Spleen (tissue), 7 donors: Measurements from ENCODE around the gene FBXO31.

Source experiments
- CTCF ChIP-seq, 11 experiments: fragments of 200-600 bp in 7 of 11; fragments of 450-650 bp in 4 of 11; sonication (generic) in 4 of 11; IDR thresholded peaks in 8 of 11; conservative IDR thresholded peaks in 3 of 11; 1 replicate in 7 of 11; 2 replicates in 4 of 11; pipeline versions ENCODE4 v1.4.0 to v1.8.0; 2016 to 2021; ENCODE audit warnings: antibody characterized with exemption in 11 of 11, inconsistent platforms in 4 of 11, mild to moderate bottlenecking in 1 of 11
- POLR2AphosphoS5 ChIP-seq, 3 donors: sonication (generic); formaldehyde crosslinking; IDR thresholded peaks; one replicate each; pipeline ENCODE4 v1.5.1; 2017; ENCODE audit warnings: antibody characterized with exemption in 3 of 3
- donor health status: DM: no; HTN: no; CAD: no; lungs with moderate emphysema.
- donor health status: DM: no; HTN: no; CAD: no.
- donor health status: DM: no; HTN: no; CAD: no.

DNA sequence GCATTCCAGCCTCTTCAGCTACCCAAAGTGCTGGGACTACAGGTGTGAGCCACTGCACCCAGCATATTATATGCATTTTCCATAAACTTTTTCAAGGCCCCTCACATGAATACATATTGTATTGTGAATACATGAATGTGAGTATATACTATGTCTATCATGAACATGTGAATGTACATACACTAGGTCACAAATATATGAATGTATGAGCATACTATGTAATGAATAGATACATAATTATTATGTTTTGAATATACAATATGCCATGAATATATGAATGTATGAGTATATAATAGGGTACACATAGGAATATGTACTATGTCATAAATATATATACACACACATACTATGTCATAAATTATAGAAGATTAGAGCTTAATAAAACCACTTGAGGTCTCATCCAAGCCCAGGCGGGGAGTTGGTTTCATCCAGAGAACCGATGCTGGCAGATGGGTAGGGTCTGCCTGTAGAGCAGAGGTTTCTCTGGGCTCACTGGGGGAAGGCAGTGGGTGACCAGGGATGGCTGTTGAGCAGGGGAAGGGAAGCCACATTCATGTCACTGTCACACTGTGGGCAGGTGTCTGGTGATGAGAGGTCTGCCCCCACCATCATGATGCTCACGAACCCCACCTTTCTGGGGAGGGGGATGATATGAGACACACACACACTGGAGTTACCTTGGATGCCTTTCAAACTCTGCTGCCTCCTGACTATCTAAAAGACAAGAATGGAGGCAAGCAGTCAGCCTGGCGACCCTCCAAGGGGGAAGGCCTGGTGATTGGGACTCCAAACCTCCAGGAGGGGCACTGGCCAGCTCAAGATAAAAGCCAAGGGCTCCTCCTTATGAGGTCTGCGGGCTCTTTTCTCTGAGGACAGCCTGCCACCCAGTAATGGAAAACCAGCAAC is 73.7 kb downstream of the FBXO31 start:
- TF ChIP-seq CTCF (IDR thresholded peaks at IDR 0.05 in 8 of 11, conservative IDR thresholded peaks at IDR 0.05 in 3 of 11) (no peak), POLR2AphosphoS5 (IDR thresholded peaks at IDR 0.05) (no peak)
